Endothelial cell of umbilical vein (primary cell): Measurements from ENCODE around the gene PDK4. TPM values are rescaled to one million over a fixed set of nuclear protein-coding genes. Genes with fewer than 3 reads are reported as not detected.

ENCODE experiments used
- BruUV-seq: library from RNA; stranded (reverse); fragments of 400-500 nt; replicated peaks from 2 replicates; lab custom pipeline; 2021; lab: Mats Ljungman, UMichigan
- CTCF ChIA-PET: fragments of 300-600, 350-600 bp; sonication (Branson Sonifier 250); formaldehyde crosslinking; loops from one replicate; lab custom pipeline; 2021; ENCODE audit warnings: antibody characterized with exemption, inconsistent platforms; lab: Charles Lee
- POLR2A ChIA-PET: fragments of 300-600, 350-600 bp; sonication (Branson Sonifier 250); formaldehyde crosslinking; loops from one replicate; lab custom pipeline; 2021; ENCODE audit warnings: antibody characterized with exemption, inconsistent platforms; lab: Charles Lee
- DNase-seq: peaks from one replicate; pipeline ENCODE4 v3.0.0-alpha.2; 2011; ENCODE audit warnings: low read depth, low spot score
- FAIRE-seq: peaks from 2 replicates; lab custom pipeline; 2011; peaks lifted over from hg19 to GRCh38; lab: Jason Lieb, UNC
- H2AFZ ChIP-seq: 2 replicates; pipeline ENCODE4 v1.6.0; 2012; ENCODE audit warnings: low read depth, low read length, control low read depth, inconsistent platforms
- H3K27ac ChIP-seq: 2 replicates; pipeline ENCODE4 v1.5.1; 2011; ENCODE audit warnings: low read depth, mild to moderate bottlenecking, control low read depth, low read length, moderate library complexity; ENCODE audit not compliant: insufficient read depth
- H3K27me3 ChIP-seq, 2 experiments: 2 replicates each; pipeline versions ENCODE4 v1.6.0 to v1.6.1; 2011; ENCODE audit warnings: low read length in 2 of 2, mixed read lengths in 1 of 2; ENCODE audit not compliant: control insufficient read depth in 2 of 2, insufficient read depth in 2 of 2
- H3K36me3 ChIP-seq, 2 experiments: 2 replicates in 1 of 2; 3 replicates in 1 of 2; pipeline ENCODE4 v1.5.1; 2011; ENCODE audit warnings: low read length in 2 of 2, mild to moderate bottlenecking in 1 of 2, moderate library complexity in 1 of 2; ENCODE audit not compliant: control insufficient read depth in 2 of 2, insufficient read depth in 2 of 2; ENCODE audit errors: extremely low read depth in 1 of 2
- H3K4me1 ChIP-seq: 3 replicates; pipeline ENCODE4 v1.5.1; 2011; ENCODE audit warnings: mild to moderate bottlenecking, low read length; ENCODE audit not compliant: control insufficient read depth, insufficient read depth; ENCODE audit errors: extremely low read depth
- H3K4me2 ChIP-seq: 2 replicates; pipeline ENCODE4 v1.6.1; 2011; ENCODE audit warnings: low read length, control low read depth, mixed read lengths; ENCODE audit not compliant: insufficient read depth
- H3K4me3 ChIP-seq, 3 experiments: fragments of 200-600 bp in 1 of 3; sonication (generic), shearing (Covaris generic) in 1 of 3; replicated peaks in 1 of 3; 2 replicates each; pipeline ENCODE4 v1.5.1; 2011 to 2016; ENCODE audit warnings: control low read depth in 3 of 3, low read length in 3 of 3, mild to moderate bottlenecking in 2 of 3, inconsistent platforms in 1 of 3, low read depth in 1 of 3, moderate library complexity in 1 of 3; ENCODE audit not compliant: insufficient read depth in 1 of 3
- H3K79me2 ChIP-seq: 2 replicates; pipeline ENCODE4 v1.6.0; 2012; ENCODE audit warnings: low read length, inconsistent platforms; ENCODE audit not compliant: control insufficient read depth, insufficient read depth
- H3K9ac ChIP-seq: replicated peaks from 2 replicates; pipeline ENCODE3; 2011; ENCODE audit warnings: low read length, control low read depth; ENCODE audit not compliant: insufficient read depth; ENCODE audit errors: extremely low read depth
- H3K9me1 ChIP-seq: replicated peaks from 3 replicates; pipeline ENCODE4 v1.6.0; 2011; ENCODE audit warnings: mild to moderate bottlenecking, low read length; ENCODE audit not compliant: control insufficient read depth, insufficient read depth; ENCODE audit errors: extremely low read depth
- H3K9me3 ChIP-seq: replicated peaks from 2 replicates; pipeline ENCODE4 v1.5.1; 2012; ENCODE audit warnings: low read length, inconsistent platforms; ENCODE audit not compliant: control insufficient read depth, insufficient read depth
- H4K20me1 ChIP-seq: replicated peaks from 2 replicates; pipeline ENCODE3; 2011; ENCODE audit warnings: mild to moderate bottlenecking, low read length; ENCODE audit not compliant: control insufficient read depth, insufficient read depth; ENCODE audit errors: extremely low read depth
- EZH2 ChIP-seq: IDR thresholded peaks from 2 replicates; pipeline ENCODE4 v1.6.1; 2012; ENCODE audit warnings: borderline replicate concordance, low read depth, mild to moderate bottlenecking, moderate library complexity, low read length, inconsistent platforms; ENCODE audit not compliant: severe bottlenecking
- FOS ChIP-seq: IDR thresholded peaks from 2 replicates; pipeline ENCODE4 v1.6.1; 2011; ENCODE audit warnings: mild to moderate bottlenecking, low read length, moderate library complexity, borderline replicate concordance; ENCODE audit not compliant: insufficient read depth
- GATA2 ChIP-seq: IDR thresholded peaks from 2 replicates; pipeline ENCODE4 v1.7.0; 2011; ENCODE audit warnings: low read depth, mild to moderate bottlenecking, moderate library complexity, mixed read lengths, low read length; ENCODE audit not compliant: insufficient read length, insufficient read depth
- JUN ChIP-seq: IDR thresholded peaks from 2 replicates; pipeline ENCODE4 v1.6.1; 2011; ENCODE audit warnings: borderline replicate concordance, low read depth; ENCODE audit not compliant: insufficient read length, insufficient read depth
- MYC ChIP-seq: IDR thresholded peaks from one replicate; pipeline ENCODE4 v1.6.1; 2011; ENCODE audit warnings: mild to moderate bottlenecking, low read depth, low read length
- POLR2A ChIP-seq: IDR thresholded peaks from 2 replicates; pipeline ENCODE4 v1.6.1; 2012; ENCODE audit warnings: low read depth, mild to moderate bottlenecking, control low read depth, low read length
- POLR2AphosphoS5 ChIP-seq: IDR thresholded peaks from 2 replicates; pipeline ENCODE4 v1.6.1; 2012; ENCODE audit warnings: low read depth, mild to moderate bottlenecking, control low read depth, low read length, moderate library complexity; ENCODE audit not compliant: insufficient read depth
- dilution Hi-C: fragments of 300-500 bp; cut with MboI; formaldehyde crosslinking; loops from one replicate; pipeline ENCODE4 v1.15.0; 2019; ENCODE audit warnings: low sequenced_read_pairs; ENCODE audit not compliant: extremely low pct_ligation_motif_present
- intact Hi-C: fragments of 100-400 bp; cut with micrococcal nuclease; formaldehyde crosslinking; loops from one replicate; pipeline ENCODE4 v1.10.0; 2022
- polyA plus RNA-seq, 4 experiments: library from polyadenylated mRNA; depleted of rRNA in 3 of 4; stranded (reverse) in 3 of 4; unstranded in 1 of 4; fragments of >200 nt; gene quantifications; 2 replicates each; pipeline versions ENCODE4 v1.2.1 to v1.2.3, GENCODE V29; 2011 to 2012; ENCODE audit warnings: missing spikeins in 1 of 4
- total RNA-seq: library from RNA; stranded (reverse); gene quantifications from 2 replicates; pipeline ENCODE4 v1.2.3, GENCODE V29; 2021
- TF ChIP-seq, protein P1 (sequence below), 2 donors: IDR thresholded peaks; 1 replicate in 1 of 2; 2 replicates in 1 of 2; pipeline ENCODE4 v1.5.1; 2011; ENCODE audit warnings: low read length in 2 of 2, mild to moderate bottlenecking in 2 of 2, moderate library complexity in 2 of 2, control low read depth in 1 of 2, inconsistent platforms in 1 of 2, low read depth in 1 of 2; ENCODE audit not compliant: insufficient read depth in 1 of 2; ENCODE audit errors: extremely low read depth in 1 of 2
- TF ChIP-seq, protein P2 (sequence below): IDR thresholded peaks from 2 replicates; pipeline ENCODE4 v1.6.1; 2011; ENCODE audit not compliant: insufficient read depth, insufficient read length

PDK4 gene
- total and polyA plus RNA-seq, 2 donors (not counting 3 experiments of a cell fraction or from before 2014, with no cell fraction given), result 0.75 to 2.5 TPM

DNA sequence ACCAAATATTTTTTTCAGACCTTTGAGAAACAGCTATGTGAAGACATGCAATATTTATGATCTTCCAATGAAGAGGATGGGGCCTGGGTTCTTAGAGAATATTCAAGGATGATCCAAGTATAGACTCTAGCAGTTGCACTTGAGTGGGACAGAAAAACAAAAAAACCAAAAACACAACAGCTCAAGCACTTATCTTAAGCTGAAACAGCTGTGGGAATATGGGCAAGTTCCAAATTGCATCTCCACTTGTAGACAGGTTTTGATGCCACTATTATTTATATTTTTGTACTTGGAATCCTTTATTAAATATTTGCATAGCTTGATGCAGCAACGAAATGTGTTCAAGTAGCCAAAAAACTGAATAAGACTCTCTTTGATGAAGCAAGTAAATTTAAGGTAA is 2.2 kb upstream of the PDK4 start:
- intact Hi-C loops, result loop anchor here (5.0 kb wide), 2 partner anchors 84 to 279 kb away; no protein-coding TSS in a partner anchor
- BruUV-seq, result no TSS peak

More for the DNA sequence above, 2.2 kb upstream of the PDK4 start:
- Histone ChIP-seq H3K9me1 (no peaks in the 10 kb centered on the region), H3K27ac (no peak overlapping the region), H3K9me3 (no peaks in the 10 kb centered on the region), H4K20me1 (no peaks in the 10 kb centered on the region), H3K9ac (no peak overlapping the region), H2AFZ (no peak overlapping the region), H3K4me1 (peaks cover 3% of the 10 kb centered on the region), H3K4me3 (no peak overlapping the region), H3K79me2 (no peaks in the 10 kb centered on the region), H3K4me2 (no peak overlapping the region), H3K36me3 (no peaks in the 10 kb centered on the region), H3K27me3 (peaks cover 5% of the 10 kb centered on the region in 2 experiments)
- ChIA-PET POLR2A (no interaction called here), CTCF (interaction anchor here (0.7 to 2.0 kb wide), 2 partner anchors 10 to 53 kb away, joined by 3 to 5 read pairs; no protein-coding TSS in a partner anchor)
- FAIRE-seq (no peak), DNase-seq (no peak)
- dilution Hi-C loops, result no loop called here
- TF ChIP-seq EZH2, result no peak
- TF ChIP-seq POLR2AphosphoS5, result no peak
- no peak for TF ChIP-seq POLR2A
- no peak for TF ChIP-seq FOS
- no peak for TF ChIP-seq MYC
- no peak for TF ChIP-seq GATA2
- no peak for TF ChIP-seq JUN
- TF ChIP-seq, protein P1, sequence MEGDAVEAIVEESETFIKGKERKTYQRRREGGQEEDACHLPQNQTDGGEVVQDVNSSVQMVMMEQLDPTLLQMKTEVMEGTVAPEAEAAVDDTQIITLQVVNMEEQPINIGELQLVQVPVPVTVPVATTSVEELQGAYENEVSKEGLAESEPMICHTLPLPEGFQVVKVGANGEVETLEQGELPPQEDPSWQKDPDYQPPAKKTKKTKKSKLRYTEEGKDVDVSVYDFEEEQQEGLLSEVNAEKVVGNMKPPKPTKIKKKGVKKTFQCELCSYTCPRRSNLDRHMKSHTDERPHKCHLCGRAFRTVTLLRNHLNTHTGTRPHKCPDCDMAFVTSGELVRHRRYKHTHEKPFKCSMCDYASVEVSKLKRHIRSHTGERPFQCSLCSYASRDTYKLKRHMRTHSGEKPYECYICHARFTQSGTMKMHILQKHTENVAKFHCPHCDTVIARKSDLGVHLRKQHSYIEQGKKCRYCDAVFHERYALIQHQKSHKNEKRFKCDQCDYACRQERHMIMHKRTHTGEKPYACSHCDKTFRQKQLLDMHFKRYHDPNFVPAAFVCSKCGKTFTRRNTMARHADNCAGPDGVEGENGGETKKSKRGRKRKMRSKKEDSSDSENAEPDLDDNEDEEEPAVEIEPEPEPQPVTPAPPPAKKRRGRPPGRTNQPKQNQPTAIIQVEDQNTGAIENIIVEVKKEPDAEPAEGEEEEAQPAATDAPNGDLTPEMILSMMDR (IDR thresholded peaks at IDR 0.05; ENCODE audit: extremely low read depth in 1 of 2, insufficient read depth in 1 of 2, low read depth in 1 of 2, low read length in 2 of 2), result no peak
- TF ChIP-seq, protein P2, sequence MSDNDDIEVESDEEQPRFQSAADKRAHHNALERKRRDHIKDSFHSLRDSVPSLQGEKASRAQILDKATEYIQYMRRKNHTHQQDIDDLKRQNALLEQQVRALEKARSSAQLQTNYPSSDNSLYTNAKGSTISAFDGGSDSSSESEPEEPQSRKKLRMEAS, result no peak
